Adrenal gland (tissue), 12 donors: Measurements from ENCODE around the gene PPP1R14D. TPM values are rescaled to one million over a fixed set of nuclear protein-coding genes. Genes with fewer than 3 reads are reported as not detected.

ENCODE experiments used
- DNase-seq, 7 donors: peaks; one replicate each; pipeline ENCODE4 v3.0.0-alpha.2; 2019 to 2020
- H3K27ac ChIP-seq, 5 donors: fragments of 200-600 bp; sonication (generic) in 4 of 5; 1 replicate in 3 of 5; 2 replicates in 2 of 5; pipeline versions ENCODE4 v1.5.1 to v1.8.0; 2016 to 2020; ENCODE audit warnings: mild to moderate bottlenecking in 1 of 5
- H3K27me3 ChIP-seq: fragments of 200-600 bp; 2 replicates; pipeline ENCODE4 v1.8.0; 2021
- H3K36me3 ChIP-seq, 2 donors: fragments of 200-600 bp; replicated peaks in 1 of 2; 1 replicate in 1 of 2; 2 replicates in 1 of 2; pipeline versions ENCODE4 v1.5.1 to v1.8.0; 2018 to 2022
- H3K4me1 ChIP-seq, 2 donors: fragments of 200-600 bp; replicated peaks in 1 of 2; 1 replicate in 1 of 2; 2 replicates in 1 of 2; pipeline versions ENCODE4 v1.5.1 to v1.8.0; 2018 to 2021
- H3K4me3 ChIP-seq, 4 donors: fragments of 200-600 bp; sonication (generic) in 3 of 4; one replicate each; pipeline ENCODE4 v1.5.1; 2016 to 2018
- H3K9me3 ChIP-seq, 3 donors: fragments of 200-600 bp; sonication (generic) in 1 of 3; replicated peaks in 1 of 3; 1 replicate in 2 of 3; 2 replicates in 1 of 3; pipeline versions ENCODE4 v1.5.1 to v1.8.0; 2016 to 2021
- POLR2A ChIP-seq, 2 donors: fragments of 450-650 bp; IDR thresholded peaks; one replicate each; pipeline ENCODE4 v1.6.1; 2017; ENCODE audit warnings: antibody characterized with exemption in 2 of 2, mild to moderate bottlenecking in 2 of 2, moderate library complexity in 1 of 2
- whole genome bisulfite sequencing, 4 donors: extraction: QIAGEN DNeasy Blood & Tissue Kit in 2 of 4; methylation state at CpG; one replicate each; pipeline versions ENCODE4 v1.1.5 to v1.1.7; 2013 to 2017; 5-methylcytosine and 5-hydroxymethylcytosine counted together
- intact Hi-C, 2 donors: fragments of 100-400 bp; cut with DNase I; formaldehyde crosslinking; loops; one replicate each; pipeline versions ENCODE4 v1.14.1 to v1.15.0; 2022 to 2023
- polyA plus RNA-seq, 3 donors: library from polyadenylated mRNA; stranded (reverse); fragments of 200-250 nt in 2 of 3; fragments of 350-450 nt in 1 of 3; fragmentation: Illumina TruSeq in 1 of 3; extraction: RNeasy Lipid Tissue Mini Kit (QIAGEN cat#74804) in 1 of 3; gene quantifications; one replicate each; pipeline ENCODE4 v1.2.3, GENCODE V29; 2013 to 2014
- total RNA-seq, 9 donors: library from RNA; depleted of rRNA in 4 of 9; stranded (reverse); fragments of >200 nt in 4 of 9; fragments of 120-200 nt in 1 of 9; fragmentation: NEBNext Ultra II Directional in 1 of 9; extraction: Animal tissue kit (Norgen Biotek cat#: 25700) in 1 of 9; gene quantifications; one replicate each; pipeline versions ENCODE4 v1.1.0 to v1.2.4, GENCODE V29; 2013 to 2023
- TF ChIP-seq, protein P1 (sequence below), 6 experiments: fragments of 450-650 bp in 4 of 6; fragments of 200-600 bp in 2 of 6; sonication (generic) in 1 of 6; IDR thresholded peaks; 1 replicate in 5 of 6; 2 replicates in 1 of 6; pipeline versions ENCODE4 v1.5.1 to v1.8.0; 2016 to 2021; ENCODE audit warnings: antibody characterized with exemption in 6 of 6, mild to moderate bottlenecking in 2 of 6, moderate library complexity in 1 of 6
- donor health status: healthy with polysubstance abuse.
- donor health status: Bipolar disorder and iron deficiency.
- donor health status: DM: yes; HTN: yes; CAD: no.
- donor health status: DM: no; HTN: no; CAD: no.
- donor health status: DM: no; HTN: no; CAD: no.
- donor health status: DM: yes; HTN: yes; CAD: no.

The PPP1R14D gene
- total and polyA plus RNA-seq, 12 donors: not detected

DNA sequence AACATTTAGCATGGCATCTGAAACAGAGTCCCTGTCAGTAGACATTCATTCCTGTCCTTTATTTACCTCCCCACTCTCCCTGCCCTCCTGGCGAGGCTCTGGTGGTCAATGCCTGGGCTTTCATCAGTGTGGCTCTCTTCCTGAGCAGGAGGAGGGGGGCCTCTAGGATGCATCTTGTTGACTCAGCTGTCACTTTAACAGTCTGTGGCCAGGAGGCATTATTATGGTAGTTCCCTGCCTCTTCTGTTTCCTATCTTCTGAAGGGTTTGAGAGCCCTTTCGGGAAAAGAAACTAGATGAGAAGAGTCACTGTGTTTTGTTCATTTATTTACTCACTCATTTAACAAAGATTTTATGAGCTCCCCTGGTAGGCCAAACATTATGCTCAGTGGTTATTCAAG, 2.4 kb upstream of the PPP1R14D start:
- intact Hi-C loops: no loop called here

DNA sequence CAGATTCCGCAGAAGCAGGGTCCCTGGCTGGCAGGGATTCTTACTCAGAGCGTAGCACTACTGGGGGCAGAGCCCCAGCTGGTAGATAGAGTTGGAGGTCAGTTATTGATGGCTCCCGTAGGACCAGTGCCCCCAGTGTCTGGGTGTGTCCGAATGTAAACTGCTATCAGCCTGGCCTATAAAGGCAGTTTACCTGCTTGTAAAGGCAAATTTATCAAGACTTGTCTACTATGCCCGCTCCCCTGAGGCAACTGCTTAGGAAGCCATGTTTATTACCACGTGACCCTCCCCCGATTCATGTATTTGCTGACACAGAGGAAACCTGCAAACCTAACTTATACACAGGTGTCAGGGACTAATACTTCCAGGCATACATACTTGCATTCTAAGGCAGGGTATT, 607 bp upstream of the PPP1R14D start:
- Histone ChIP-seq H3K27me3 (no peaks in the 10 kb centered on the region), H3K4me1 (no peaks in the 10 kb centered on the region), H3K36me3 (no peaks in the 10 kb centered on the region), H3K27ac (no peak overlapping the region), H3K9me3 (no peaks in the 10 kb centered on the region), H3K4me3 (no peak overlapping the region)
- intact Hi-C loops: no loop called here
- WGBS, 4 donors: 78 to 83% (median 81%) methylated on average over 6 to 7 of the region's 7 CpGs
- DNase-seq: no peak
- TF ChIP-seq, protein P1, sequence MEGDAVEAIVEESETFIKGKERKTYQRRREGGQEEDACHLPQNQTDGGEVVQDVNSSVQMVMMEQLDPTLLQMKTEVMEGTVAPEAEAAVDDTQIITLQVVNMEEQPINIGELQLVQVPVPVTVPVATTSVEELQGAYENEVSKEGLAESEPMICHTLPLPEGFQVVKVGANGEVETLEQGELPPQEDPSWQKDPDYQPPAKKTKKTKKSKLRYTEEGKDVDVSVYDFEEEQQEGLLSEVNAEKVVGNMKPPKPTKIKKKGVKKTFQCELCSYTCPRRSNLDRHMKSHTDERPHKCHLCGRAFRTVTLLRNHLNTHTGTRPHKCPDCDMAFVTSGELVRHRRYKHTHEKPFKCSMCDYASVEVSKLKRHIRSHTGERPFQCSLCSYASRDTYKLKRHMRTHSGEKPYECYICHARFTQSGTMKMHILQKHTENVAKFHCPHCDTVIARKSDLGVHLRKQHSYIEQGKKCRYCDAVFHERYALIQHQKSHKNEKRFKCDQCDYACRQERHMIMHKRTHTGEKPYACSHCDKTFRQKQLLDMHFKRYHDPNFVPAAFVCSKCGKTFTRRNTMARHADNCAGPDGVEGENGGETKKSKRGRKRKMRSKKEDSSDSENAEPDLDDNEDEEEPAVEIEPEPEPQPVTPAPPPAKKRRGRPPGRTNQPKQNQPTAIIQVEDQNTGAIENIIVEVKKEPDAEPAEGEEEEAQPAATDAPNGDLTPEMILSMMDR (IDR thresholded peaks at IDR 0.05): no peak
- TF ChIP-seq POLR2A (IDR thresholded peaks at IDR 0.05): no peak

More for the DNA sequence above, 2.4 kb upstream of the PPP1R14D start:
- H3K4me3 ChIP-seq: no peak overlapping the region
- no peaks in the 10 kb centered on the region for H3K36me3 ChIP-seq
- no peak overlapping the region for H3K27ac ChIP-seq
- H3K9me3 ChIP-seq: no peaks in the 10 kb centered on the region
- WGBS, 4 donors: 60 to 82% (median 68%) methylated on average over 2 of the region's 2 CpGs
- no peaks in the 10 kb centered on the region for H3K27me3 ChIP-seq
- H3K4me1 ChIP-seq: no peaks in the 10 kb centered on the region
- DNase-seq: no peak
- no peak for TF ChIP-seq POLR2A (IDR thresholded peaks at IDR 0.05)
- TF ChIP-seq, protein P1 (IDR thresholded peaks at IDR 0.05): no peak

DNA sequence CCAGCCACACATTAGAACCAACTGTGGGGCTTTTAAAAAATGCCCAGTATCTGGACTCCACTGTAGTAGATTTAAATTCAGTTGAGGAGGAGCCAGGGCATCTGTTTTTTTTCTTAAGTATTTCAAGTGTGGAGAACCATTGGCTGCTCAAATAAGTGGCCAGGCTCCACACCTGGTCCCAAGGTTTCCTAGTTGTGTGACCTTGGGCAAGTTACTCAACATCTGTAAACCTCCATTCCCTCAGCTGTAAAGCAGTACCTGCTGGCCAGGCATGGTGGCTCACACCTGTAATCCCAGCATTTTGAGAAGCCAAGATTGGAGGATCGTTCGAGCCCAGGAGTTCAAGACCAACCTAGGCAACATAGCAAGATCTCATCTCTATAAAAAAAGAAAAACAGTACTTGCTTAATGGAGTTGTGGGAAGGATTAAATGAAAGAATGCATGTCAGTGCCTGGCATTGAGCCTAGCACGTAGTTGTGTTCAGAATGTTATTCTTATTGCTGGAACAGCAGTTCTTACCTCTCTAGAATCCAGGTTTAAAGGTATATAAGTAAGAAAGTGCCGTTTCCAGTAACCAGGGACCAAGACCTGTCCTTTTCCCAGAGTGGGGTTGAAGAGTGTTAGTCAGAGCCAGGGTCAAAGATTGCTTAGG, 2.0 kb downstream of the PPP1R14D start:
- DNase-seq: no peak
- no peaks in the 10 kb centered on the region for H3K4me1 ChIP-seq
- WGBS, 4 donors: 79 to 85% (median 81%) methylated on average over 4 of the region's 4 CpGs
- H3K36me3 ChIP-seq: no peaks in the 10 kb centered on the region
- H3K27ac ChIP-seq: no peak overlapping the region
- H3K4me3 ChIP-seq: no peak overlapping the region
- H3K27me3 ChIP-seq: no peaks in the 10 kb centered on the region
- H3K9me3 ChIP-seq: no peaks in the 10 kb centered on the region
- intact Hi-C loops: no loop called here
- TF ChIP-seq, protein P1 (IDR thresholded peaks at IDR 0.05): no peak
- TF ChIP-seq POLR2A (IDR thresholded peaks at IDR 0.05): no peak

DNA sequence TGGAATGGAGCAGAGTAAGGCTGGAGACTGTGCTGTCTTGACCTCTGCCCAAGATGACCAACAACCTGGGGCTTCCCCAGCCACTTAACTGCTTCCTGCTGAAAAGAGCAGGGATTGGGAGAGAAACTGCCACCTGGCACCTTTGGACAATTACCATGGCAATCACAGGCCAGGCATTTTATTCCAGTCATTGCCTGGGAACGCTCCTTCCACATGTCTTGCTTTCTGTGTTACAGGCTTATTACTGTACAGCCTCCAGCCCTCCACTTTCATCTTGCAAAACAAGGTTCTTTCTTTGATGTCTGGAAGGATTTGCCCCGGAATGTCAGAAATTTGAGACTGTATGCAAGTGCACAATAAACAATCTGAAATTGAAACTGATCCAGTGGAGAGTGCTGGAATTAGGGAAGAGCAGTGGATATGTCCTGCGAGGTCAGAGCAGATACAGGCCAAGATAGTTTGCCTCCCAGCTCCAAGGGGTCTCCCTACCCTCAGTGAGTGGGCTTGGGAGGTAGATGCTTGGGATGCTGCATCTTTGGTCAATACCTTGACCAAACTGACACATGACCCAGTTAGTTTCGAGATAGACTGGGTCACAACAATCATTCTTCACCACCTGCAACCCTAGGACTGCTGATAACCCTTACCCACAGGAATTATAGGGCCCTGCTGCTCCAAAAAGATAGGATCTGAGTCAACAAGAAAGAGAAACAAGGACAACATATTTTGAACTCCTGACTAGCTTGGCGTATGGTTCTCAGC, 2.7 kb downstream of the PPP1R14D start:
- H3K4me1 ChIP-seq: no peaks in the 10 kb centered on the region
- 54 to 68% (median 64%) methylated on average over 5 of the region's 5 CpGs for WGBS, 4 donors
- intact Hi-C loops: no loop called here
- H3K27me3 ChIP-seq: no peaks in the 10 kb centered on the region
- H3K27ac ChIP-seq: no peak overlapping the region
- H3K9me3 ChIP-seq: no peaks in the 10 kb centered on the region
- no peaks in the 10 kb centered on the region for H3K36me3 ChIP-seq
- no peak for DNase-seq
- TF ChIP-seq, protein P1 (IDR thresholded peaks at IDR 0.05): no peak
- TF ChIP-seq POLR2A (IDR thresholded peaks at IDR 0.05): no peak
- H3K4me3 ChIP-seq: no peak overlapping the region
